Panc1 (cell line): ENCODE results near the gene GPC3.

Source experiments
- CTCF ChIP-seq: fragments of 450-650 bp; IDR thresholded peaks from 2 replicates; pipeline ENCODE4 v1.5.1; 2017; ENCODE audit warnings: mild to moderate bottlenecking
- POLR2AphosphoS5 ChIP-seq: IDR thresholded peaks from 2 replicates; pipeline ENCODE4 v1.6.1; 2012; ENCODE audit warnings: mild to moderate bottlenecking, low read depth, low read length, moderate library complexity
- REST ChIP-seq, 2 experiments: IDR thresholded peaks; 2 replicates each; pipeline ENCODE4 v1.6.1; 2011 to 2012; ENCODE audit warnings: low read depth in 2 of 2, control low read depth in 1 of 2, low read length in 1 of 2, mild to moderate bottlenecking in 1 of 2, moderate library complexity in 1 of 2; ENCODE audit not compliant: insufficient read depth in 1 of 2
- SIN3A ChIP-seq: IDR thresholded peaks from 2 replicates; pipeline ENCODE4 v1.6.1; 2012; ENCODE audit warnings: low read depth, mild to moderate bottlenecking, low read length, moderate library complexity, borderline replicate concordance; ENCODE audit not compliant: insufficient read depth
- TCF7L2 ChIP-seq: IDR thresholded peaks from 2 replicates; pipeline ENCODE4 v1.6.1; 2011; ENCODE audit warnings: mild to moderate bottlenecking, low read depth, low read length, inconsistent platforms

GRCh38 chrX:133742602-133743305 is 242.6 kb downstream of the GPC3 start:
- TF ChIP-seq POLR2AphosphoS5, result no peak
- no peak for TF ChIP-seq CTCF
- no peak for TF ChIP-seq REST (IDR thresholded peaks at IDR 0.05; ENCODE audit: insufficient read depth in 1 of 2, low read depth in 2 of 2, low read length in 1 of 2)
- TF ChIP-seq SIN3A, result no peak
- TF ChIP-seq TCF7L2, result no peak
